WERI-Rb-1 (cell line): ENCODE data around the gene ZFYVE16.
"Not testable (repeated sequence)": the region's sequence is repeated elsewhere in the genome, so short reads cannot be mapped to it uniquely, and the experiment has no call there.

Experiments used
- DNase-seq: peaks from one replicate; pipeline ENCODE4 v3.0.0-alpha.2; 2020
- H3K27ac ChIP-seq: fragments of 250-450 bp; sonication (Bioruptor Pico); 2 replicates; pipeline ENCODE4 v1.5.1; 2020; ENCODE audit warnings: mild to moderate bottlenecking, moderate library complexity
- H3K27me3 ChIP-seq: fragments of 250-450 bp; sonication (Bioruptor Pico); 2 replicates; pipeline ENCODE4 v1.5.1; 2021; ENCODE audit warnings: mild to moderate bottlenecking, low read depth, moderate library complexity; ENCODE audit not compliant: insufficient read depth, severe bottlenecking
- H3K36me3 ChIP-seq: fragments of 250-450 bp; sonication (Bioruptor Pico); 2 replicates; pipeline ENCODE4 v1.5.1; 2020; ENCODE audit warnings: mild to moderate bottlenecking, moderate library complexity
- H3K4me3 ChIP-seq: 2 replicates; pipeline ENCODE4 v1.5.1; 2011; ENCODE audit warnings: low read depth, mild to moderate bottlenecking, control low read depth, low read length
- H3K9me3 ChIP-seq: fragments of 250-450 bp; sonication (Bioruptor Pico); 2 replicates; pipeline ENCODE4 v1.5.1; 2021; ENCODE audit warnings: mild to moderate bottlenecking, moderate library complexity; ENCODE audit not compliant: severe bottlenecking
- TF ChIP-seq, protein P1 (sequence below): IDR thresholded peaks from 2 replicates; pipeline ENCODE4 v1.5.1; 2011; ENCODE audit warnings: low read depth, mild to moderate bottlenecking, control low read depth, inconsistent platforms, low read length

Gene ZFYVE16

GRCh38 chr5:80408484-80409366 lies 861 bp downstream of the ZFYVE16 start:
- Histone ChIP-seq H3K27me3 (no peaks in the 10 kb centered on the region), H3K4me3 (peak overlapping the region; percentile 94), H3K9me3 (no peaks in the 10 kb centered on the region), H3K27ac (peak overlapping the region; percentile 94), H3K36me3 (peaks cover 20% of the 10 kb centered on the region)
- TF ChIP-seq, protein P1, sequence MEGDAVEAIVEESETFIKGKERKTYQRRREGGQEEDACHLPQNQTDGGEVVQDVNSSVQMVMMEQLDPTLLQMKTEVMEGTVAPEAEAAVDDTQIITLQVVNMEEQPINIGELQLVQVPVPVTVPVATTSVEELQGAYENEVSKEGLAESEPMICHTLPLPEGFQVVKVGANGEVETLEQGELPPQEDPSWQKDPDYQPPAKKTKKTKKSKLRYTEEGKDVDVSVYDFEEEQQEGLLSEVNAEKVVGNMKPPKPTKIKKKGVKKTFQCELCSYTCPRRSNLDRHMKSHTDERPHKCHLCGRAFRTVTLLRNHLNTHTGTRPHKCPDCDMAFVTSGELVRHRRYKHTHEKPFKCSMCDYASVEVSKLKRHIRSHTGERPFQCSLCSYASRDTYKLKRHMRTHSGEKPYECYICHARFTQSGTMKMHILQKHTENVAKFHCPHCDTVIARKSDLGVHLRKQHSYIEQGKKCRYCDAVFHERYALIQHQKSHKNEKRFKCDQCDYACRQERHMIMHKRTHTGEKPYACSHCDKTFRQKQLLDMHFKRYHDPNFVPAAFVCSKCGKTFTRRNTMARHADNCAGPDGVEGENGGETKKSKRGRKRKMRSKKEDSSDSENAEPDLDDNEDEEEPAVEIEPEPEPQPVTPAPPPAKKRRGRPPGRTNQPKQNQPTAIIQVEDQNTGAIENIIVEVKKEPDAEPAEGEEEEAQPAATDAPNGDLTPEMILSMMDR = peak; percentile 24; the same call in 1 of the 2 replicates
- DNase-seq = peak; percentile 86

DNA sequence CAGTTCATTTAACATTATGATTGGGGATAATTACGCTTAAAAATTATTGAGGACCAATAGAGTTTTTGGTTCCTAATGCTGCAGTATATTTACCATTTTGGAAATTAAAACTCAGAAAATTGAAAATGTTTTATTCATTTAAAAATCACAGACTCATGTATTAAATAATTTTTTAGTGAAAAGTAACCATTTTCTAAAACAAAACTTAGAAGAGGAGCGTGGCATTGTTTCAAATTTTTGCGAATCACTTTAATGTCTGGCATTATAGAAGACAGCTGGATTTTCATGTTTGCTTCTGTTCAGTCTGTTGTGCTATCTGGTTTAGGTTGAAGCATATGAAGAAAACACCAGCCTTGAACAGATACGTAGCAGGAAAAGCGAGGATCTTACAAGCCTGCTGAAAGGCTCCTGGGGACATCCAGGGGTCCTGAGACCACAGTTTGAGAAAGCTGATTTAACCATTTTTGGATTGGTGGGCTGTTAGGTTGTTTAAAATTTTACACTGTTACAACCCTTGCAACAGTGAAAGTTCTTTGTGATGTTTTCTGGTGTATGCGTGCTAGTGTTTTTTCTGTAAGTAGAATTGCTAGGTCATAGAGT lies 1.6 kb downstream of the ZFYVE16 start:
- Histone ChIP-seq H3K27me3 (no peaks in the 10 kb centered on the region), H3K4me3 (peak overlapping the region; percentile 94), H3K27ac (peak overlapping the region; percentile 94), H3K9me3 (no peaks in the 10 kb centered on the region), H3K36me3 (peaks cover 26% of the 10 kb centered on the region)
- DNase-seq = no peak
- TF ChIP-seq, protein P1 = no peak

DNA sequence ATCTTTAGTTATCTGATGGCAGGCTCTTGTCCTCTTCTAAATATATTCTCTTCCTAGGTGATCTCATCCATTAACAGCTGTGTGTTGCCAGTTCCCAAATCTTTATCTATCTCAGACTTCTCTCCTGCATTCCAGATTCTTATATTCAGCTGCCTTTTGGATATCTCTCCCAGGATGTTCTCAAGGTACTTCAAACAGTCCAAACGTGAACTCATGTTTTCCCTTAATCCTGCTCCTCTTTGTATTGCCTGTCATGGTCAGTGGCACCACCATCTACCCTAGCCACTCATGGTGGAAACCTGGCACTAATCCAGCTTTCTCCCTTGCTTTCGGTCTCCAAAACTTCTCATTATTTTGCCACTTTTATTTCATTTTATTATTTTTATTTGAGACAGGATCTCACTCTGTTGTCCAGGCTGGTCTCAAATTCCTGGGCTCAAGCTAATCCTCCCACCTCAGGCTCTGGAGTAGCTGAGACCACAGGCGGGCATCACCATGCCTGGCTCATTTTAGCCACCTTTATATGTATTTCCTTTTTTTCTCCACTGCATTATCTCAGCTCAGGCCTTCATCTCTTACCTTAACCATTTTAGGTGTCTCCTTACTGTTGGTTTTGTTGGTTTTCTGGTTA lies 3.8 kb downstream of the ZFYVE16 start:
- DNase-seq = no peak
- peaks cover 26% of the 10 kb centered on the region for H3K36me3 ChIP-seq
- no peaks in the 10 kb centered on the region for H3K9me3 ChIP-seq
- no peak overlapping the region for H3K27ac ChIP-seq
- no peaks in the 10 kb centered on the region for H3K27me3 ChIP-seq
- TF ChIP-seq, protein P1 = no peak
- no peak overlapping the region for H3K4me3 ChIP-seq

DNA sequence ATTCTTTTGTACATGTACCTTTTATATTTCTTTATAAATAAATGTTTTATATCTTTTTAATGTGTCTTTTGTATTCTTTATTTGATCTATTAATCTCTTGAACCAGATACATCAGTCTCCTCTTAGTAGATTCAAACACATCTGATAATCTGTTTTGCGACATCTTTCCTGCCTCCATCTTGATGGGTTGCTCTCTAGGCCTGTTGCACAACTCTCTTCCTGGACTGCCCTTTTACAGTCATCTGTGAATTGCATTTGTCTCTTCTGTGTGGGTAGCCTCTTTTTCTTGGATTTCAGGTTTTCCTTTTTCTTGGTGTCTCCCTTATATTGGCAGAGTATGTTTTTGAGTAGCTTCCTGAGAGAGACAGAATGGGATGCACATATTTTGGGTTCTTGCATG lies 6.2 kb downstream of the ZFYVE16 start:
- H3K4me3 ChIP-seq = no peak overlapping the region
- peaks cover 21% of the 10 kb centered on the region for H3K36me3 ChIP-seq
- no peak overlapping the region for H3K27ac ChIP-seq
- TF ChIP-seq, protein P1 = no peak
- H3K9me3 ChIP-seq = no peaks in the 10 kb centered on the region
- H3K27me3 ChIP-seq = no peaks in the 10 kb centered on the region
- no peak for DNase-seq

- Histone ChIP-seq H3K9me3 (peaks cover 7% of the 10 kb centered on the region), H3K4me3 (no peak overlapping the region), H3K27me3 (no peaks in the 10 kb centered on the region), H3K27ac (no peak overlapping the region), H3K36me3 (peaks cover 17% of the 10 kb centered on the region)
- no peak for DNase-seq
- TF ChIP-seq, protein P1 = no peak
Observed at GRCh38 chr5:80417973-80418372, 10.1 kb downstream of the ZFYVE16 start.

- H3K36me3 ChIP-seq = not testable (repeated sequence)
Observed at GRCh38 chr5:80424365-80424764, 16.5 kb downstream of the ZFYVE16 start.

More at GRCh38 chr5:80424365-80424764, 16.5 kb downstream of the ZFYVE16 start:
- DNase-seq, H3K27ac ChIP-seq, H3K4me3 ChIP-seq, H3K9me3 ChIP-seq, H3K27me3 ChIP-seq: not testable (repeated sequence)
